ENCODE measurements around the gene YDJC. TPM values are rescaled to one million over a fixed set of nuclear protein-coding genes. Genes with fewer than 3 reads are reported as not detected.

The YDJC gene
- total and polyA plus RNA-seq, 9 of the 15 experiments (the other 6 are each of a cell fraction or from before 2014, with no cell fraction given) = 13.5 to 871 (median 164) TPM

GRCh38 chr22:21587803-21588611, 41.8 kb downstream of the YDJC start (continued):
- TF ChIP-seq CXXC5 (CRISPR knock-in tag; IDR thresholded peaks at IDR 0.05) (peak; percentile 87), ATF7 (IDR thresholded peaks at IDR 0.05) (no peak), ELF2 (CRISPR knock-in tag; IDR thresholded peaks at IDR 0.05) (no peak), BDP1 (IDR thresholded peaks at IDR 0.05; ENCODE audit: insufficient read depth, insufficient read length) (no peak), NCOA2 (IDR thresholded peaks at IDR 0.05; ENCODE audit: partially characterized antibody in 2 of 2) (no peak), ETS2 (tag; IDR thresholded peaks at IDR 0.05; ENCODE audit: borderline replicate concordance, poor library complexity, severe bottlenecking) (no peak), RBM14 (IDR thresholded peaks at IDR 0.05; ENCODE audit: borderline replicate concordance, insufficient read depth, low read depth, low read length) (no peak), ZNF407 (IDR thresholded peaks at IDR 0.05; ENCODE audit: low read depth) (no peak), ZBTB1 (CRISPR knock-in tag; IDR thresholded peaks at IDR 0.05; ENCODE audit: borderline replicate concordance, low read depth) (no peak), ZNF644 (tag; IDR thresholded peaks at IDR 0.05; ENCODE audit: low read depth) (no peak), MXD1 (CRISPR knock-in tag; IDR thresholded peaks at IDR 0.05; ENCODE audit: borderline replicate concordance, poor library complexity, severe bottlenecking) (no peak), CHD4 (IDR thresholded peaks at IDR 0.05; ENCODE audit: insufficient read depth, insufficient replicate concordance, low read depth, low read length, poor library complexity, severe bottlenecking) (no peak), TCFL5 (CRISPR knock-in tag; conservative IDR thresholded peaks at IDR 0.05) (no peak), ZBTB5 (IDR thresholded peaks at IDR 0.05) (no peak), HSF4 (CRISPR knock-in tag; IDR thresholded peaks at IDR 0.05; ENCODE audit: borderline replicate concordance) (no peak), PML (IDR thresholded peaks at IDR 0.05; ENCODE audit: low read length) (peak; percentile 94; the same call in 1 of the 2 replicates)

All from K562 (cell line).